RWPE1 (cell line): Measurements from ENCODE around the gene PDK2.

Experiments
- CTCF ChIA-PET: fragments of 350-600 bp; sonication (Branson Sonifier 250); formaldehyde crosslinking; extraction: SDS; loops from one replicate; lab custom pipeline; 2021; lab: Yijun Ruan, JAX
- POLR2A ChIA-PET: fragments of 400-600 bp; formaldehyde crosslinking; extraction: SDS; loops from one replicate; lab custom pipeline; 2020; ENCODE audit warnings: antibody characterized with exemption; ENCODE audit not compliant: low non-redundant PET; lab: Yijun Ruan, JAX
- DNase-seq: peaks from one replicate; pipeline ENCODE4 v3.0.0; 2012; ENCODE audit warnings: low spot score
- H3K27ac ChIP-seq: fragments of 450-650 bp; 2 replicates; pipeline ENCODE4 v1.5.1; 2017
- TF ChIP-seq, protein P1 (sequence below): fragments of 450-650 bp; conservative IDR thresholded peaks from 2 replicates; pipeline ENCODE4 v1.5.1; 2017; ENCODE audit warnings: low read depth, mild to moderate bottlenecking

The PDK2 gene

DNA sequence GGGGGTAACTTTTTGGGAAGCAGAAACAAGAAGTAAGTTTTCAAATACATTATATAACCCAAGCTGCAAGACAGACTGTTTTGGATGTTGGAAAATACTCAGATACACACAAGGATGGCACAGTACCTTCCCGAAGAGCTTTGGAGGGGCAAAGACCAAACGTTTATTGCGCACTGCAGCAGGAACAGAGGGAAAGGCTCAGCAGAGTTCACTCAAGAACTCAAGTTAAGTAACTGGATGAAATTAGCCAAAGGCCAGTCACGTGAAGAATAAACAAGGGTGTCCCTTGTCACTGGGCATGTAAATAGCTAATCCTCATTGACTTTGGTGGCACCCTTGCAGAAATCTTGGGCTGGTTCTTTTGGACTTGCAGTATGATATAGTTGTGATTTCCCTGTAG, 2.8 kb downstream of the PDK2 start:
- TF ChIP-seq, protein P1, sequence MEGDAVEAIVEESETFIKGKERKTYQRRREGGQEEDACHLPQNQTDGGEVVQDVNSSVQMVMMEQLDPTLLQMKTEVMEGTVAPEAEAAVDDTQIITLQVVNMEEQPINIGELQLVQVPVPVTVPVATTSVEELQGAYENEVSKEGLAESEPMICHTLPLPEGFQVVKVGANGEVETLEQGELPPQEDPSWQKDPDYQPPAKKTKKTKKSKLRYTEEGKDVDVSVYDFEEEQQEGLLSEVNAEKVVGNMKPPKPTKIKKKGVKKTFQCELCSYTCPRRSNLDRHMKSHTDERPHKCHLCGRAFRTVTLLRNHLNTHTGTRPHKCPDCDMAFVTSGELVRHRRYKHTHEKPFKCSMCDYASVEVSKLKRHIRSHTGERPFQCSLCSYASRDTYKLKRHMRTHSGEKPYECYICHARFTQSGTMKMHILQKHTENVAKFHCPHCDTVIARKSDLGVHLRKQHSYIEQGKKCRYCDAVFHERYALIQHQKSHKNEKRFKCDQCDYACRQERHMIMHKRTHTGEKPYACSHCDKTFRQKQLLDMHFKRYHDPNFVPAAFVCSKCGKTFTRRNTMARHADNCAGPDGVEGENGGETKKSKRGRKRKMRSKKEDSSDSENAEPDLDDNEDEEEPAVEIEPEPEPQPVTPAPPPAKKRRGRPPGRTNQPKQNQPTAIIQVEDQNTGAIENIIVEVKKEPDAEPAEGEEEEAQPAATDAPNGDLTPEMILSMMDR, result no peak
- no peak overlapping the region for H3K27ac ChIP-seq
- ChIA-PET POLR2A (no interaction called here), CTCF (no interaction called here)
- DNase-seq, result no peak

DNA sequence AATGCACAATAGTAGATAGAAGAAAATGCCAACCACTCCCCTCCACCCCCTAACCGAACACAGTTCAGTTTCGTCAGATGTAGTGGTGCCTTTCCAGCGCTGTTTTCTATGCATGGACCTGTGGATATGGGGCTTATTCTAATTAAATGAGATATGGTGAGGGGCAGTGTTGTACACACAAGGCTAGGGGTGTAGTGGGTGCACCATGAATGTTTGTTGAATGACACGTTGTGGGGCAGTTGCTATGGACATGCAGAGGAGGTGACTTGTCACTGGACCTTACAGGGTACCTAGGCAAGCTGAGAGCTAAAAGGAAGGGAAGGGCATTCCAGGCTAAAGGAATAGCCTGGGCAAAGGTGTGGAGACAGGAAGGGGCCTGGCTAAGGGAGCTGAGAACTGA, 3.4 kb downstream of the PDK2 start:
- TF ChIP-seq, protein P1, result no peak
- ChIA-PET POLR2A (no interaction called here), CTCF (interaction anchor here (0.6 kb wide), 1 partner anchor 621 kb away, joined by 3 read pairs; the partner anchor contains the start of gene LUC7L3)
- peak overlapping the region; percentile 62 for H3K27ac ChIP-seq
- DNase-seq, result no peak

DNA sequence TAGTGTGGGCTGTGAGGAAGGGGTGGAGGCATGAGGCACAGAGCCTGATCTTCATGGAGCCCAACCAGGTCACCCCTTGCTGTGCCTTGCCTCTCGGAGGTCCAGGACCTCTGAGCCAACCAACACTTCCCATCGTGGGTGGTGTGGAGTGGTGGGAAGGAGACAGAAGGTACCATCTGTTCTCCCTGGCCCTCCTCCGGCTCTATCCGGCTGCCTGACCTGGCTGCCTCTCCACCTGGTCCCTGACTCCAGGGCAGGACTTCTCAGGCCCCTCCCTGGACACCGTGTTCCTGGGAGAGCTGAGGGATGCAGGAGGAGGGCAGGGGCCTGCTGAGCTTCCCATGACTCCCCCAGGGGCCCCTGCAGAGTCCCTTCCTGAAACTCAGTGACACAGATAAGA, 3.9 kb downstream of the PDK2 start:
- POLR2A ChIA-PET, result no interaction called here
- TF ChIP-seq, protein P1, result no peak
- CTCF ChIA-PET, result interaction anchor here (0.7 kb wide), 1 partner anchor 74 kb away, joined by 3 read pairs; no protein-coding TSS in a partner anchor
- no peak for DNase-seq
- H3K27ac ChIP-seq, result peak overlapping the region; percentile 62

DNA sequence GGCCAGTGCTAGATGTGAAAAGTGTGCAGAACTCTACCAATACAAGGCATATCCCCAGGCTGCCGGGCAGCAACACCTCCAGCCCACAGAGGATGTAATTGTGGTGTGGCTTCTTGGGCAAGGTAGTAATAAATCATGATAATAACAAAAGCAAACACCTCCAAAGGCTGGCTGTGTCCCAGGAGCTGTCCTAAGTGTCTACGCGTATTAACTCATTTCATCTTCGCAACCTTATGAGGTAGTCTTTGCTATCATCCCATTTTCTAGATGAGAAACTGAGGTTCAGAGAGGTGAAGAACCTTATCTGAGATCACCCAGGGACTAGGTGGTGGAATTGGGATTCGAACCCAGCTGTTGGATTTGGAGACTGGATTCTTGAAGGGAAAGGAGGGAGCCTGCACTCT, 5.3 kb downstream of the PDK2 start:
- TF ChIP-seq, protein P1, result no peak
- CTCF ChIA-PET, result interaction anchor here (0.6 to 0.7 kb wide), 2 partner anchors 73 to 155 kb away, joined by 3 to 5 read pairs; no protein-coding TSS in a partner anchor
- DNase-seq, result no peak
- POLR2A ChIA-PET, result no interaction called here
- peak overlapping the region; percentile 62 for H3K27ac ChIP-seq

DNA sequence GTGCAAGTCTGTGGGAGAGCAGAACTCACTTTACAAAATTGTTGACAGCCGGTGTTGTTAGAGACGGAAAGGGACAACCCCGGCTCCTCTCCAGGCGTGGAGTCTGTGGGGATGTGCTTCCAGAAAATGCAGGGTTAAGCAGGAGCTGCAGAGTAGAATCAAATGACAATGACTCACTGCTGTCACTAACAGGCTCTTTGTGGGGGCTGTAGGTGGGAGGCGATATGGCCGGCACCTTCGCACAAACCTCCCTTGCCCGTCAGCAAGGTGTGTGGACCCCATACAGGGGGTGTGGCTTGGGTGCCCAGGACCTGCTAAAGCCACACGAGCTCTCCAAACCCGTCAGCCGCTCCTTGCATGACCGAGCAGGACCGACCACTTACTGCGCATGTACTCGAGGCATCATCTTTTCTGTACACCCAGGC, 5.8 kb downstream of the PDK2 start:
- CTCF ChIA-PET, result interaction anchor here (0.6 kb wide), 2 partner anchors 14 to 74 kb away, joined by 3 read pairs; no protein-coding TSS in a partner anchor
- POLR2A ChIA-PET, result no interaction called here
- H3K27ac ChIP-seq, result peak overlapping the region; percentile 62
- DNase-seq, result no peak
- TF ChIP-seq, protein P1, result no peak

DNA sequence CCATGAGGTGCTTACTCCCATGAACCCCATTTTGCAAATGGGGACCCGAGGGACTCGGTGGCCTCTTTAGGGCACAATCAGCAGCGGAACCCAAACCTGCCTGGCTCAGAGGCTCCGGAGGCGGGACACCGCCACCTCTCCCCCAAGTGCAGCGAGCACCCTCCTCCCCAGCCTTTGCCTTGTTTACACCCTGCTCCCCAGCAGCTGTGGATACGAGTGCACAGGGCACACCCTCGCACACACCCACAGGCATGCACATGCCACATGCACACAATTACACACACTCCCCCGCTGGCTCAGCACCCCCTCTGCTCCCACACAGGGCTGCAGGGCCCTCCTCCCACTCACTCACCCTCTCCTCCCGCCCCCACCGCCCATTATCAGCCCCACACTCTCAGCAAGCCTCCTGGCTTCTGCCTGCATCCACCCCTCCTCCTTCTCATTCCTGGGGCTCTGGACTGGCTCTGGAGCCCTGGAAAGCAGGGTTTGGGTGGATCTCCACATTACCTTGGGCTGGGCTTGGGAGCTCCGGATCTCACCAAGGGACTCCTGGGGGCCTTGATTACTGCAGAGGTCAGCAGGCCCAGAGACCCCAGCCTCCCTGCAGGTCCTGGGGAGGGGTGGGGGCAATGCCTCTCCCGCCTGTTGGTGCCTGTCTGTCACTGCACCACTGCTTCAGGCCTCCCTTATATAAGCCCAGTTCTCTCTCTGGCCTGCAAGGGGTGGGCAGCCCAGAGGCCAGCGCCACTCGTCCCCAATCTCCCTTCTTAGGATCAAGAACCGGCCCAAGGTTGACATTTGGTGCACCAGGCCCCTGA, 6.4 kb downstream of the PDK2 start:
- no peak for DNase-seq
- CTCF ChIA-PET, result interaction anchor here (0.6 to 1.0 kb wide), 3 partner anchors 7 to 13 kb away, joined by 3 to 7 read pairs (median 5); no protein-coding TSS in a partner anchor
- POLR2A ChIA-PET, result no interaction called here
- TF ChIP-seq, protein P1, result no peak
- H3K27ac ChIP-seq, result peak overlapping the region; percentile 62
